OCI-LY3 (cell line): ENCODE measurements around the gene SLC17A9.

Experiments used
- H2AFZ ChIP-seq: fragments of 200-600, 300-600 bp; shearing (Covaris generic); 2 replicates; pipeline ENCODE4 v1.6.0; 2014; ENCODE audit warnings: antibody characterized with exemption, low read depth, low read length
- H3K27ac ChIP-seq: fragments of 200-600, 300-600 bp; sonication (generic); 2 replicates; pipeline ENCODE4 v1.5.1; 2014; ENCODE audit warnings: mild to moderate bottlenecking, low read length, moderate library complexity, mixed read lengths
- H3K27me3 ChIP-seq: fragments of 200-600, 300-600 bp; sonication (generic); 2 replicates; pipeline ENCODE4 v1.6.1; 2014; ENCODE audit warnings: low read depth, low read length, mixed read lengths
- H3K36me3 ChIP-seq: fragments of 200-600, 300-600 bp; sonication (generic); replicated peaks from 2 replicates; pipeline ENCODE3; 2014; ENCODE audit warnings: low read depth, low read length, mixed read lengths
- H3K4me1 ChIP-seq: fragments of 300-600, 200-600 bp; sonication (generic); 2 replicates; pipeline ENCODE4 v1.6.1; 2014; ENCODE audit warnings: low read length, mixed read lengths
- H3K4me2 ChIP-seq: fragments of 200-600, 300-600 bp; sonication (generic); 2 replicates; pipeline ENCODE4 v1.6.1; 2014; ENCODE audit warnings: low read length, mixed read lengths
- H3K4me3 ChIP-seq: fragments of 300-600, 200-600 bp; sonication (generic); 2 replicates; pipeline ENCODE4 v1.5.1; 2014; ENCODE audit warnings: antibody characterized with exemption, mild to moderate bottlenecking, low read length, moderate library complexity
- H3K79me2 ChIP-seq: fragments of 300-600, 200-600 bp; shearing (Covaris generic); 2 replicates; pipeline ENCODE4 v1.6.1; 2014; ENCODE audit warnings: mild to moderate bottlenecking, low read length, mixed read lengths
- H3K9ac ChIP-seq: fragments of 300-600, 200-600 bp; shearing (Covaris generic); 2 replicates; pipeline ENCODE4 v1.6.0; 2014; ENCODE audit warnings: mild to moderate bottlenecking, low read length, moderate library complexity
- H3K9me3 ChIP-seq: fragments of 200-600, 300-600 bp; shearing (Covaris generic); 2 replicates; pipeline ENCODE4 v1.6.1; 2014; ENCODE audit warnings: low read length, mixed read lengths; ENCODE audit not compliant: insufficient read depth
- H4K20me1 ChIP-seq: fragments of 200-600, 300-600 bp; sonication (generic); 2 replicates; pipeline ENCODE4 v1.6.1; 2016; ENCODE audit warnings: low read length, mixed read lengths; ENCODE audit not compliant: insufficient read depth
- EZH2phosphoT487 ChIP-seq: fragments of 200-600 bp; shearing (Covaris generic); IDR thresholded peaks from 2 replicates; pipeline ENCODE4 v1.6.1; 2018; ENCODE audit warnings: antibody characterized with exemption, mixed run types, low read depth
- TF ChIP-seq, protein P1 (sequence below): fragments of 200-600, 300-600 bp; sonication (generic); IDR thresholded peaks from 2 replicates; pipeline ENCODE4 v1.5.1; 2014; ENCODE audit warnings: antibody characterized with exemption, low read length, low read depth

SLC17A9 gene

DNA sequence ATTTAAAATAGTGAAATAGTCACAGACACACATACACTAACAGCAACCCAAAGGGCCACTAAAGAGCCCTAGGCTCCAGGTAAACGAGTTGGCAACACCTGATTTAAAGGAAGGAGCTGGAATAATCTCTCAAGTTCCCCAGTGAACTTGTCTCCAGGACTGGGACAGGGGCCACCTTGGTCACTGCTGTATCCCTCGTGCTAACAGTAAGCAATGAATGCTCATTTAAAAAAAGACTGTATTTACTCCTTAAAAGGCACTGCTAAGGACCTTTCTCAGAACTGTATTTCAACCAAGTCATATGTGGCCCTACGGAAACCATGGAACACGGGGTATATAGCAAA is 27.5 kb upstream of the SLC17A9 start:
- Histone ChIP-seq H3K4me1 (peaks cover 48% of the 10 kb centered on the region), H3K4me3 (peak overlapping the region; percentile 88)

DNA sequence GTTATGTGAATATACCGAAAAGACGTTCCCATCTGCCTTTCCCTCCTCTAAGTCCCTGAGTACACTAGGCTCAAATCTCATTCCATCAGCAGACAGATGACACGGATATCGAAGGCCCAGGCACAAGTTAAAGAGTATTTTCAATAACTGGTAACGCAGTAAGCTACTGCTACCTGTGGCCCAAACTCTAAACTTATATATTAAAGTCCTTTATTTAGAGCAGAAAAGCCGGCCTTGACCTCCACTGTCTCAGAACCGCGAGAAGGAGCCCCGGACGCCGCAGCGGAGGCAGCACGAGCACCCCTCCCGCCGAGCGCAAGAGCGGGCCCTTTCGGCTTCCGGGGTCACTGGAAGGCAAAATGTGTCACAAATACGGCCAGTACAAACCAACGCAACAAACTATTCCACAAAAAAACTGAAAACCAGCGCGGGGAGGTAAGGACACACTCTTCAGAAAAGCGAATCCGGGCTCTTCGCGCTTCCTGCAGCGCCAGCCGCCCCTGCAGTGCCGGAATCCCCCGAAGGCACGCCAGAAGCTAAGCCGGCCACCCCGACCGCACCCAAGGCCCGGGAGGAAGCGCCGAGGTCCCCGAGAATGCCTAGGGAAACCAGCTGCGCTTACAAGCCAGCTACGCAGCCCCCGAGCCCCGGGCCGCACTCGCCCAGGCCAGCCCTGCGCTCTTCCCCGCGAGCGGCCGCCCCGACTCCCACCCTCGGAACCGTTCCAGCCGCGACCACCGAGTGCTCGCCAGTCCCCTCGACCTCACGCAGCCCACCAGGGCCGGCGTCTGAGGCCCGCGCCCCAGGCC is 26.9 kb upstream of the SLC17A9 start:
- peak overlapping the region; percentile 97 for H3K4me2 ChIP-seq
- peaks cover 99% of the 10 kb centered on the region for H3K79me2 ChIP-seq
- peak overlapping the region; percentile 86 for H3K27ac ChIP-seq
- no peak overlapping the region for H2AFZ ChIP-seq
- H3K9me3 ChIP-seq = no peaks in the 10 kb centered on the region
- peak overlapping the region; percentile 88 for H3K4me3 ChIP-seq
- H3K27me3 ChIP-seq = no peaks in the 10 kb centered on the region
- H4K20me1 ChIP-seq = peaks cover 70% of the 10 kb centered on the region
- TF ChIP-seq EZH2phosphoT487 = no peak
- TF ChIP-seq, protein P1, sequence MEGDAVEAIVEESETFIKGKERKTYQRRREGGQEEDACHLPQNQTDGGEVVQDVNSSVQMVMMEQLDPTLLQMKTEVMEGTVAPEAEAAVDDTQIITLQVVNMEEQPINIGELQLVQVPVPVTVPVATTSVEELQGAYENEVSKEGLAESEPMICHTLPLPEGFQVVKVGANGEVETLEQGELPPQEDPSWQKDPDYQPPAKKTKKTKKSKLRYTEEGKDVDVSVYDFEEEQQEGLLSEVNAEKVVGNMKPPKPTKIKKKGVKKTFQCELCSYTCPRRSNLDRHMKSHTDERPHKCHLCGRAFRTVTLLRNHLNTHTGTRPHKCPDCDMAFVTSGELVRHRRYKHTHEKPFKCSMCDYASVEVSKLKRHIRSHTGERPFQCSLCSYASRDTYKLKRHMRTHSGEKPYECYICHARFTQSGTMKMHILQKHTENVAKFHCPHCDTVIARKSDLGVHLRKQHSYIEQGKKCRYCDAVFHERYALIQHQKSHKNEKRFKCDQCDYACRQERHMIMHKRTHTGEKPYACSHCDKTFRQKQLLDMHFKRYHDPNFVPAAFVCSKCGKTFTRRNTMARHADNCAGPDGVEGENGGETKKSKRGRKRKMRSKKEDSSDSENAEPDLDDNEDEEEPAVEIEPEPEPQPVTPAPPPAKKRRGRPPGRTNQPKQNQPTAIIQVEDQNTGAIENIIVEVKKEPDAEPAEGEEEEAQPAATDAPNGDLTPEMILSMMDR = no peak
- peak overlapping the region; percentile 96 for H3K9ac ChIP-seq
- no peaks in the 10 kb centered on the region for H3K36me3 ChIP-seq
- H3K4me1 ChIP-seq = peaks cover 43% of the 10 kb centered on the region

More for the DNA sequence above, 27.5 kb upstream of the SLC17A9 start:
- no peaks in the 10 kb centered on the region for H3K36me3 ChIP-seq
- TF ChIP-seq, protein P1 = no peak
- no peak for TF ChIP-seq EZH2phosphoT487
- peaks cover 99% of the 10 kb centered on the region for H3K79me2 ChIP-seq
- peaks cover 70% of the 10 kb centered on the region for H4K20me1 ChIP-seq
- peak overlapping the region; percentile 86 for H3K27ac ChIP-seq
- peak overlapping the region; percentile 97 for H3K4me2 ChIP-seq
- H3K27me3 ChIP-seq = no peaks in the 10 kb centered on the region
- no peak overlapping the region for H2AFZ ChIP-seq
- no peaks in the 10 kb centered on the region for H3K9me3 ChIP-seq
- peak overlapping the region; percentile 96 for H3K9ac ChIP-seq

DNA sequence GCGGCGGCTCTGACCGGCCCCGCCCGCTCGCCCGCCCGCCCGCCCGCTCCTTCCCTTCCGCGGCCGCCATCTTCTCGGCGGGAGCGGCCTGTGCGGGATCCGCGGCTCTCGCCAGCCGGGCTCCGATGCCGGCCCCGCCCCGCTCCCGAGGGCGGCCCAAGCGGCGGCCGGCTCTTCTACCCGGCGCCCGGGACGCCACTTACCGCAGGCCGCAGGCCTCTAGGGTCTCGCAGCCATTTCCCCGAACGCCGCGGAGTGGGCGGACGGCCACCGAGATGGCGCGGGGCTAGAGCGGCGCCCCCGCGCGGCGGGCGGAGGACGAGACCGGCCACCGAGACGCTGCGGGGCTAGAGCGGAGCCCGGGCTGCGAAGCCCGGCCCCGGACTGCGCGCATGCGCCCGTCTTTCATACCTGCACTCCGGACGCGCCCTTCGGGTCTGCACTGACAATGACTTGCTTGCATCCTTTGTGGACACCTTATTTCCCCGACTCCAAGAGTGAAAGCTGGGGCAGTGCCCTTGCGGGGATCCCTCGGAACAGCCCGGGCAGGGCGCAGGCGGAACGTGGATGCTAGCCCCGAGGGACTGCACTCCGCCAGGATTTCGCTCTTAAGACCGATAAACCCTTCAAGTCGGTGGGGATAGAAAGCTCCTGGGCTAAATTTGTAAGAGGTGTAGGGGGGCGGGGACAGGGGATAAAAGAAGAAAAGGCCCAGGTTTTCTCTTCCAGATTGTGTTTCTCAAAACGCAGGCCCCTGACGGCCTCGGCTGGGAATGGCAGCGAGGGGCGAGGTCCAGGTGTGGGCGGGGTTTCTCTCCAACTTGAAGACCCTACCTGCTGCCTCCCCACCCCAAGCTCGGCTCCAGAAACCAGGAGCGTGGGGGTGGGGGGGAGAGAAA is 26.0 kb upstream of the SLC17A9 start, which contains the start of gene DIDO1:
TSS of gene DIDO1 (minus strand) at position 277 of the 899 bp plus-strand sequence.
- H3K4me1 ChIP-seq = peaks cover 41% of the 10 kb centered on the region
- H3K9ac ChIP-seq = peak within 1 kb of the TSS; percentile 96
- H2AFZ ChIP-seq = no peak within 1 kb of the TSS; the same call in 1 of the 2 replicates
- peak within 1 kb of the TSS; percentile 88 for H3K4me3 ChIP-seq
- no peaks in the 10 kb centered on the region for H3K27me3 ChIP-seq
- peak within 1 kb of the TSS; percentile 97 for H3K4me2 ChIP-seq
- H3K79me2 ChIP-seq = peaks cover 99% of the 10 kb centered on the region
- H3K27ac ChIP-seq = peak within 1 kb of the TSS; percentile 86
- H3K9me3 ChIP-seq = no peaks in the 10 kb centered on the region
- TF ChIP-seq, protein P1 = peak; percentile 38
- TF ChIP-seq EZH2phosphoT487 = no peak
- H3K36me3 ChIP-seq = peaks cover 2% of the 10 kb centered on the region
- peaks cover 70% of the 10 kb centered on the region for H4K20me1 ChIP-seq
